Measurements from ENCODE around the gene SMARCA1. TPM values are rescaled to one million over a fixed set of nuclear protein-coding genes. Genes with fewer than 3 reads are reported as not detected.

The SMARCA1 gene
- total and polyA plus RNA-seq, 2 of the 13 experiments (the other 11 are each of a cell fraction or from before 2014, with no cell fraction given): 97.7 to 145 TPM

DNA sequence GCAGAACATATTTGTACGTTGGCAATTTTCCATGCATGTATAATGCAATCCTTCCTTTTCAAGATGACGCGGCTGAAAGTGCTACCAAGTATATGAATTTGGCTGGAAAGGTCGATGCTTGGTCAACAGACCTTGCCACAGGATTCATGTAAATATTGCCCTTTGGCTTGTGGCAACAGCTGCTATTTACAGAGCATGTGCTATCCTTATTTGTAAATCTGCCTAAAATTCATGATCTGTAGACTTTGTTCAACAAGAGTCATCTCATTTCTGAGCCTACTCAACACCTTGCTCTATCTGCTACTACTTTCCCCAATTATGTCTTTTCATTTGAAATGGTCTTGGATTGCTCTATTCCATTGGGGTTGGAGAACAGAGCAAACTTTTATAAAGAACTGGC lies 1.9 kb upstream of the SMARCA1 start:
- Histone ChIP-seq H3K36me3 (replicated peaks in 1 of 2; ENCODE audit: control insufficient read depth in 1 of 2, insufficient read depth in 2 of 2, low read length in 2 of 2) (no peaks in the 10 kb centered on the region), H3K9me3 (ENCODE audit: low read length) (no peaks in the 10 kb centered on the region), H2AFZ (ENCODE audit: low read length) (no peak overlapping the region), H3K27me3 (ENCODE audit: control insufficient read depth in 1 of 2, insufficient read depth in 2 of 2, low read length in 2 of 2) (no peaks in the 10 kb centered on the region; a peak in 1 of 5 replicates), H3K4me1 (ENCODE audit: insufficient read depth, low read length) (peaks cover 40% of the 10 kb centered on the region), H4K20me1 (ENCODE audit: insufficient read depth, low read length) (peaks cover 19% of the 10 kb centered on the region), H3K27ac (ENCODE audit: extremely low read length, insufficient read depth, low read length) (peak overlapping the region; percentile 99), H3K4me2 (ENCODE audit: low read depth, low read length) (peak overlapping the region; percentile 74), H3K9ac (ENCODE audit: insufficient read depth, low read depth, low read length) (peak overlapping the region; percentile 85; the same call in 1 of the 2 replicates), H3K79me2 (ENCODE audit: insufficient read depth, low read length) (peaks cover 18% of the 10 kb centered on the region), H3K4me3 (replicated peaks in 1 of 3; ENCODE audit: insufficient read depth in 1 of 3, low read depth in 2 of 3, low read length in 3 of 3) (no peak overlapping the region; a peak in 1 of 6 replicates)
- intact Hi-C loops (cut with micrococcal nuclease; ENCODE audit: unreplicated experiment) (loop anchor here (2.0 kb wide), 1 partner anchor 16 kb away; the partner anchor contains the start of gene OCRL), in situ Hi-C loops (cut with HindIII; ENCODE audit: extremely low pct_ligation_motif_present, low pct_unique_long_range_greater_than_20kb) (no loop called here)
- ChIA-PET POLR2A (interaction anchor here (0.9 to 1.7 kb wide), 2 partner anchors 15 to 16 kb away, joined by 3 to 6 read pairs; partner anchors contain the start of gene OCRL), CTCF (ENCODE audit: low intra/inter-chr PET ratio, low total read pairs) (no interaction called here)
- WGBS (ENCODE audit: low lambda C conversion rate): 3% methylated on average over 4 of the region's 4 CpGs
- peak; percentile 94 for FAIRE-seq
- ATAC-seq: peak; percentile 67
- DNase-seq (ENCODE audit: low spot score): peak; percentile 89
- BruUV-seq (replicated peaks): no TSS peak
- TF ChIP-seq ZNF549 (CRISPR knock-in tag; IDR thresholded peaks at IDR 0.05) (no peak), BCL6 (CRISPR knock-in tag; IDR thresholded peaks at IDR 0.05) (peak; percentile 86), IRF2 (CRISPR knock-in tag; IDR thresholded peaks at IDR 0.05) (peak; percentile 60; the same call in 1 of the 2 replicates), ZSCAN25 (CRISPR knock-in tag; IDR thresholded peaks at IDR 0.05) (no peak), ZSCAN20 (CRISPR knock-in tag; IDR thresholded peaks at IDR 0.05; ENCODE audit: borderline replicate concordance) (no peak), ZNF44 (CRISPR knock-in tag; IDR thresholded peaks at IDR 0.05) (no peak), BORCS8-MEF2B (CRISPR knock-in tag; IDR thresholded peaks at IDR 0.05) (no peak), ZFP90 (CRISPR knock-in tag; IDR thresholded peaks at IDR 0.05; ENCODE audit: borderline replicate concordance) (no peak), ZNF781 (CRISPR knock-in tag; IDR thresholded peaks at IDR 0.05; ENCODE audit: borderline replicate concordance, not compliant biosample characterization) (no peak), ZNF350 (CRISPR knock-in tag; IDR thresholded peaks at IDR 0.05; ENCODE audit: borderline replicate concordance, low read depth) (no peak), ZFX (CRISPR knock-in tag; IDR thresholded peaks at IDR 0.05; ENCODE audit: low read depth) (no peak), ZNF251 (CRISPR knock-in tag; IDR thresholded peaks at IDR 0.05) (no peak)
- TF ChIP-seq, protein P1, sequence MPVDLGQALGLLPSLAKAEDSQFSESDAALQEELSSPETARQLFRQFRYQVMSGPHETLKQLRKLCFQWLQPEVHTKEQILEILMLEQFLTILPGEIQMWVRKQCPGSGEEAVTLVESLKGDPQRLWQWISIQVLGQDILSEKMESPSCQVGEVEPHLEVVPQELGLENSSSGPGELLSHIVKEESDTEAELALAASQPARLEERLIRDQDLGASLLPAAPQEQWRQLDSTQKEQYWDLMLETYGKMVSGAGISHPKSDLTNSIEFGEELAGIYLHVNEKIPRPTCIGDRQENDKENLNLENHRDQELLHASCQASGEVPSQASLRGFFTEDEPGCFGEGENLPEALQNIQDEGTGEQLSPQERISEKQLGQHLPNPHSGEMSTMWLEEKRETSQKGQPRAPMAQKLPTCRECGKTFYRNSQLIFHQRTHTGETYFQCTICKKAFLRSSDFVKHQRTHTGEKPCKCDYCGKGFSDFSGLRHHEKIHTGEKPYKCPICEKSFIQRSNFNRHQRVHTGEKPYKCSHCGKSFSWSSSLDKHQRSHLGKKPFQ (CRISPR knock-in tag; IDR thresholded peaks at IDR 0.05; ENCODE audit: insufficient replicate concordance): no peak
- TF ChIP-seq, protein P2, sequence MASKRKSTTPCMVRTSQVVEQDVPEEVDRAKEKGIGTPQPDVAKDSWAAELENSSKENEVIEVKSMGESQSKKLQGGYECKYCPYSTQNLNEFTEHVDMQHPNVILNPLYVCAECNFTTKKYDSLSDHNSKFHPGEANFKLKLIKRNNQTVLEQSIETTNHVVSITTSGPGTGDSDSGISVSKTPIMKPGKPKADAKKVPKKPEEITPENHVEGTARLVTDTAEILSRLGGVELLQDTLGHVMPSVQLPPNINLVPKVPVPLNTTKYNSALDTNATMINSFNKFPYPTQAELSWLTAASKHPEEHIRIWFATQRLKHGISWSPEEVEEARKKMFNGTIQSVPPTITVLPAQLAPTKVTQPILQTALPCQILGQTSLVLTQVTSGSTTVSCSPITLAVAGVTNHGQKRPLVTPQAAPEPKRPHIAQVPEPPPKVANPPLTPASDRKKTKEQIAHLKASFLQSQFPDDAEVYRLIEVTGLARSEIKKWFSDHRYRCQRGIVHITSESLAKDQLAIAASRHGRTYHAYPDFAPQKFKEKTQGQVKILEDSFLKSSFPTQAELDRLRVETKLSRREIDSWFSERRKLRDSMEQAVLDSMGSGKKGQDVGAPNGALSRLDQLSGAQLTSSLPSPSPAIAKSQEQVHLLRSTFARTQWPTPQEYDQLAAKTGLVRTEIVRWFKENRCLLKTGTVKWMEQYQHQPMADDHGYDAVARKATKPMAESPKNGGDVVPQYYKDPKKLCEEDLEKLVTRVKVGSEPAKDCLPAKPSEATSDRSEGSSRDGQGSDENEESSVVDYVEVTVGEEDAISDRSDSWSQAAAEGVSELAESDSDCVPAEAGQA (IDR thresholded peaks at IDR 0.05; ENCODE audit: low read depth): no peak
- TF ChIP-seq, protein P2 (CRISPR knock-in tag; IDR thresholded peaks at IDR 0.05; ENCODE audit: borderline replicate concordance): no peak
- TF ChIP-seq, protein P3, sequence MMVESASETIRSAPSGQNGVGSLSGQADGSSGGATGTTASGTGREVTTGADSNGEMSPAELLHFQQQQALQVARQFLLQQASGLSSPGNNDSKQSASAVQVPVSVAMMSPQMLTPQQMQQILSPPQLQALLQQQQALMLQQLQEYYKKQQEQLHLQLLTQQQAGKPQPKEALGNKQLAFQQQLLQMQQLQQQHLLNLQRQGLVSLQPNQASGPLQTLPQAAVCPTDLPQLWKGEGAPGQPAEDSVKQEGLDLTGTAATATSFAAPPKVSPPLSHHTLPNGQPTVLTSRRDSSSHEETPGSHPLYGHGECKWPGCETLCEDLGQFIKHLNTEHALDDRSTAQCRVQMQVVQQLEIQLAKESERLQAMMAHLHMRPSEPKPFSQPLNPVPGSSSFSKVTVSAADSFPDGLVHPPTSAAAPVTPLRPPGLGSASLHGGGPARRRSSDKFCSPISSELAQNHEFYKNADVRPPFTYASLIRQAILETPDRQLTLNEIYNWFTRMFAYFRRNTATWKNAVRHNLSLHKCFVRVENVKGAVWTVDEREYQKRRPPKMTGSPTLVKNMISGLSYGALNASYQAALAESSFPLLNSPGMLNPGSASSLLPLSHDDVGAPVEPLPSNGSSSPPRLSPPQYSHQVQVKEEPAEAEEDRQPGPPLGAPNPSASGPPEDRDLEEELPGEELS (CRISPR knock-in tag; IDR thresholded peaks at IDR 0.05): peak; percentile 95
